Measurements from ENCODE around the gene SORCS2.

GRCh38 chr4:7600247-7600646 is 407.9 kb downstream of the SORCS2 start:
- no peak for TF ChIP-seq NFE2L2 (IDR thresholded peaks at IDR 0.05; ENCODE audit: low read depth, low read length)
- no peak for TF ChIP-seq POLR2A (IDR thresholded peaks at IDR 0.05; ENCODE audit: low read depth, low read length)
- TF ChIP-seq CEBPB (IDR thresholded peaks at IDR 0.05; ENCODE audit: low read depth, low read length) = no peak
- no peak for TF ChIP-seq CTCF (conservative IDR thresholded peaks at IDR 0.05; ENCODE audit: low read depth, low read length)
- TF ChIP-seq MXI1 (IDR thresholded peaks at IDR 0.05; ENCODE audit: borderline replicate concordance, low read depth, low read length) = no peak
